ENCODE measurements around the gene MASP1. TPM values are rescaled to one million over a fixed set of nuclear protein-coding genes. Genes with fewer than 3 reads are reported as not detected.

MASP1 gene
- total RNA-seq, 1 donor from 2014 or later, result not detected

DNA sequence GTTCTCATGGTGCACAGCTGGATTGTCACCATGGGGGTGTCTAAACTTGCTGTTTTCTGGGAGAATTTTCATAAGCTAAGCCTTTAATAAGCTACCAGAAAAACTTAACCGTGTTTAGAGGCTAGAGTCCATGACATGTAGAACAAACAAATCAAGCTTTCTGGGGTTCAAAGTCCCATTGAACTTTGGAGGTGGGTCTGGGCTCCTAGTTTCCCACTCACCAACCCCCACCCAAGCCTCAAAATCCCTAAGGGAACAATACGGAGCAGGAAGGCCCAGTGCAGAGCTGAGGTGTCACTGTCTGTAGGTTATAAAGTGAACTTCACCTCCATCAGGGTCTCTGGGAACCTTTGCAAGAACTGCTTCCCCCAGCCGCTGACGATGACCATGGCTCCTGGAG lies 68.7 kb downstream of the MASP1 start:
- Histone ChIP-seq H3K27me3 (ENCODE audit: control insufficient read depth, insufficient read depth, low read length) (no peaks in the 10 kb centered on the region), H3K4me3 (ENCODE audit: low read depth, low read length) (no peak overlapping the region), H3K36me3 (ENCODE audit: control insufficient read depth, insufficient read depth, low read length) (no peaks in the 10 kb centered on the region)
- DNase-seq (ENCODE audit: low read depth), result no peak
- TF ChIP-seq, protein P1, sequence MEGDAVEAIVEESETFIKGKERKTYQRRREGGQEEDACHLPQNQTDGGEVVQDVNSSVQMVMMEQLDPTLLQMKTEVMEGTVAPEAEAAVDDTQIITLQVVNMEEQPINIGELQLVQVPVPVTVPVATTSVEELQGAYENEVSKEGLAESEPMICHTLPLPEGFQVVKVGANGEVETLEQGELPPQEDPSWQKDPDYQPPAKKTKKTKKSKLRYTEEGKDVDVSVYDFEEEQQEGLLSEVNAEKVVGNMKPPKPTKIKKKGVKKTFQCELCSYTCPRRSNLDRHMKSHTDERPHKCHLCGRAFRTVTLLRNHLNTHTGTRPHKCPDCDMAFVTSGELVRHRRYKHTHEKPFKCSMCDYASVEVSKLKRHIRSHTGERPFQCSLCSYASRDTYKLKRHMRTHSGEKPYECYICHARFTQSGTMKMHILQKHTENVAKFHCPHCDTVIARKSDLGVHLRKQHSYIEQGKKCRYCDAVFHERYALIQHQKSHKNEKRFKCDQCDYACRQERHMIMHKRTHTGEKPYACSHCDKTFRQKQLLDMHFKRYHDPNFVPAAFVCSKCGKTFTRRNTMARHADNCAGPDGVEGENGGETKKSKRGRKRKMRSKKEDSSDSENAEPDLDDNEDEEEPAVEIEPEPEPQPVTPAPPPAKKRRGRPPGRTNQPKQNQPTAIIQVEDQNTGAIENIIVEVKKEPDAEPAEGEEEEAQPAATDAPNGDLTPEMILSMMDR (IDR thresholded peaks at IDR 0.05; ENCODE audit: insufficient read depth, low read length, poor library complexity, severe bottlenecking), result no peak

GRCh38 chr3:187215460-187215859 lies 76.1 kb downstream of the MASP1 start:
- DNase-seq (ENCODE audit: low read depth), result no peak
- TF ChIP-seq, protein P1 (IDR thresholded peaks at IDR 0.05; ENCODE audit: insufficient read depth, low read length, poor library complexity, severe bottlenecking), result no peak
- H3K36me3 ChIP-seq (ENCODE audit: control insufficient read depth, insufficient read depth, low read length), result no peaks in the 10 kb centered on the region
- no peak overlapping the region for H3K4me3 ChIP-seq (ENCODE audit: low read depth, low read length)
- no peaks in the 10 kb centered on the region for H3K27me3 ChIP-seq (ENCODE audit: control insufficient read depth, insufficient read depth, low read length)

DNA sequence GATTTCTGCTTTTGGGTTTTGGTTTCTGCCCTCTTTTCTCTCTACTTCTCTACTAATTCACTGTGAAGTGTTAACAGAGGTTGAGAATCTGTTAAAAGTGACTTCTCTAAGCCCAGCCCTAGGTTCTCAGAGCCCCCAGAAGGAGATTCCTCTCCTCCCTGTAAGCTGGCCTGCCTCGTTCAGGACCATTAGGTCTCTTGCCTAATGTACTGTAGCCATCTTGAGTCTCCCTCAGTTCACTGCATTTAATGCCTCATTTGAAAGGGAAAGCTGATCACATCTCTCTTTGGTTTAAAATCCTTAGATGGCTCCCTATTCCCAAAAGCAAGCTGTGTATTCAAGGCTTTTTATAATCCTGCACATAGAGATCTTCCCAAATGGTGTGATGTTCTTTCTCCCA lies 77.9 kb downstream of the MASP1 start:
- H3K36me3 ChIP-seq (ENCODE audit: control insufficient read depth, insufficient read depth, low read length), result no peaks in the 10 kb centered on the region
- DNase-seq (ENCODE audit: low read depth), result no peak
- H3K27me3 ChIP-seq (ENCODE audit: control insufficient read depth, insufficient read depth, low read length), result no peaks in the 10 kb centered on the region
- TF ChIP-seq, protein P1 (IDR thresholded peaks at IDR 0.05; ENCODE audit: insufficient read depth, low read length, poor library complexity, severe bottlenecking), result no peak
- no peak overlapping the region for H3K4me3 ChIP-seq (ENCODE audit: low read depth, low read length)

DNA sequence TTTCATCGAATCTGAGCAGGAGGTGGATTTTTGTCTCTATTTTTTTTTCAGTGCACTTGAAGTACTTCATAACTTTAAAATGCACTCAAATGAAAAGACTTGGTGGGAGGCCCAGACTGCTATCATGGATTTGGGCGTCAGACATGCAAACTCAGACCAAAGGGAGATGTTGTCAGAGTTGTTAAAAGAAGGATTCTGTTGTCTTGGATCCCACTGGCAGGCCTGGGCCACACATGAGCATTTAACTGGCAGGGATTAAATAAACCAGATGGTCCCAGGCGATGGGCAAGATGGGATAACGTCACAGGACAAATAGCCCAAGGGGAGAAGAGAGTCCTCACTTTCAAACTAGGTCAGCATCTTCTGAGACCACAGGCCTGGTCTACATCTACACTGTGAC lies 78.8 kb downstream of the MASP1 start:
- DNase-seq (ENCODE audit: low read depth), result no peak
- no peaks in the 10 kb centered on the region for H3K27me3 ChIP-seq (ENCODE audit: control insufficient read depth, insufficient read depth, low read length)
- H3K4me3 ChIP-seq (ENCODE audit: low read depth, low read length), result no peak overlapping the region
- TF ChIP-seq, protein P1 (IDR thresholded peaks at IDR 0.05; ENCODE audit: insufficient read depth, low read length, poor library complexity, severe bottlenecking), result no peak
- no peaks in the 10 kb centered on the region for H3K36me3 ChIP-seq (ENCODE audit: control insufficient read depth, insufficient read depth, low read length)

GRCh38 chr3:187212196-187212545 lies 79.4 kb downstream of the MASP1 start:
- no peaks in the 10 kb centered on the region for H3K27me3 ChIP-seq (ENCODE audit: control insufficient read depth, insufficient read depth, low read length)
- TF ChIP-seq, protein P1 (IDR thresholded peaks at IDR 0.05; ENCODE audit: insufficient read depth, low read length, poor library complexity, severe bottlenecking), result no peak
- no peak overlapping the region for H3K4me3 ChIP-seq (ENCODE audit: low read depth, low read length)
- H3K36me3 ChIP-seq (ENCODE audit: control insufficient read depth, insufficient read depth, low read length), result no peaks in the 10 kb centered on the region
- no peak for DNase-seq (ENCODE audit: low read depth)

DNA sequence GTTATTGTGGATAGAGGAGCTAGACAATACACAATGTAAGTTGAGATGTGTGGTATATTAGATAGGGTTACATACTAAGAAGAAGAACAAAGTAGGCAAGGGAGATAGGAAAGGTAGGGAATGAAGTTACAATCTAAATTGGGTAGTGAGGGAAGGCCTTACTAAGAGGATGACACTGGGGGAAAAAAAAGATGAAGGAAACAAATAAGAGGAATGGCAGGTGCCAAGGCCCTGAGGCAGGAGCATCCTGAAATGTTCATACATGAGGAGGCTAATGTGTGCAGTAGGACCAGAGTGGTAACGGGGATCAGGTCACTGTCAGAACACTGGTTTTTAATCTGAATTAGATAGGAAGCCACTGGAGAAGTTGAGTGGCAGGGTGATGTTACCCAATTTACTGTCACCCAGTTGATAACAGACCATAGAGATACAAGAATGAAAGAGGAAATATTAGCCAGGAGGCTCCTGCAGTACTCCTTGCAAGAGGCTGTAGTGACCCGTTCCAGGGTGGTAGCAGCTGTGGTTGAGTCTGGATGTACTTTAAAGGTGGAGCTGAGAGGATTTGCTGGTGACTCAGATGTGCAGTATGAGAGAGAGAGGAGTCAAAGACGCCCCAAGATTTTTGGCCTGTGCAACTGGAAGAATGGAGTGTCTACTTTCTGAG lies 79.9 kb downstream of the MASP1 start:
- Histone ChIP-seq H3K36me3 (ENCODE audit: control insufficient read depth, insufficient read depth, low read length) (no peaks in the 10 kb centered on the region), H3K27me3 (ENCODE audit: control insufficient read depth, insufficient read depth, low read length) (no peaks in the 10 kb centered on the region), H3K4me3 (ENCODE audit: low read depth, low read length) (no peak overlapping the region)
- no peak for DNase-seq (ENCODE audit: low read depth)
- TF ChIP-seq, protein P1 (IDR thresholded peaks at IDR 0.05; ENCODE audit: insufficient read depth, low read length, poor library complexity, severe bottlenecking), result no peak
